H1 (cell line): ENCODE data around the gene SMC2. TPM values are rescaled to one million over a fixed set of nuclear protein-coding genes. Genes with fewer than 3 reads are reported as not detected.

Experiments
- CTCF ChIA-PET: fragments of 300-600 bp; sonication (Branson Sonifier 250); formaldehyde crosslinking; loops from one replicate; lab custom pipeline; 2021; ENCODE audit not compliant: partially characterized antibody; lab: Charles Lee
- POLR2A ChIA-PET: fragments of 300-600 bp; sonication (Branson Sonifier 250); formaldehyde crosslinking; loops from one replicate; lab custom pipeline; 2021; ENCODE audit warnings: inconsistent platforms; ENCODE audit not compliant: partially characterized antibody; lab: Charles Lee
- DNase-seq, 2 experiments: peaks; one replicate each; pipeline versions ENCODE4 v3.0.0 to v3.0.0-alpha.2; 2010 to 2022; ENCODE audit warnings: low spot score in 2 of 2, low read depth in 1 of 2, mixed read lengths in 1 of 2
- FAIRE-seq: peaks from 2 replicates; lab custom pipeline; 2011; peaks lifted over from hg19 to GRCh38; lab: Jason Lieb, UNC
- H2AFZ ChIP-seq: 2 replicates; pipeline ENCODE4 v1.8.1; 2012; ENCODE audit warnings: low read length, inconsistent platforms
- H2AK5ac ChIP-seq: 2 replicates; pipeline ENCODE4 v1.6.1; 2013; ENCODE audit warnings: low read depth, low read length
- H2BK120ac ChIP-seq: replicated peaks from 2 replicates; pipeline ENCODE3; 2013; ENCODE audit warnings: low read depth, low read length, inconsistent platforms
- H2BK12ac ChIP-seq: 2 replicates; pipeline ENCODE4 v1.6.1; 2013; ENCODE audit warnings: low read depth, low read length
- H2BK15ac ChIP-seq: 2 replicates; pipeline ENCODE4 v1.6.1; 2013; ENCODE audit warnings: low read length
- H2BK20ac ChIP-seq: 2 replicates; pipeline ENCODE4 v1.6.1; 2013; ENCODE audit warnings: low read length
- H2BK5ac ChIP-seq: 2 replicates; pipeline ENCODE4 v1.6.1; 2013; ENCODE audit warnings: low read depth, low read length
- H3K14ac ChIP-seq: 2 replicates; pipeline ENCODE4 v1.6.1; 2013; ENCODE audit warnings: inconsistent platforms; ENCODE audit not compliant: insufficient read length
- H3K18ac ChIP-seq: 2 replicates; pipeline ENCODE4 v1.6.1; 2013; ENCODE audit warnings: low read length; ENCODE audit errors: extremely low read depth
- H3K23ac ChIP-seq: 2 replicates; pipeline ENCODE4 v1.6.1; 2013; ENCODE audit warnings: inconsistent platforms; ENCODE audit not compliant: insufficient read length
- H3K23me2 ChIP-seq: 2 replicates; pipeline ENCODE4 v1.6.1; 2013; ENCODE audit warnings: low read depth, low read length
- H3K27ac ChIP-seq: 2 replicates; pipeline ENCODE4 v1.6.1; 2011; ENCODE audit warnings: low read depth, low read length, inconsistent platforms
- H3K27me3 ChIP-seq, 4 experiments: replicated peaks in 1 of 4; 1 replicate in 1 of 4; 2 replicates in 3 of 4; pipeline versions ENCODE4 v1.6.1 to v1.8.1; 2011 to 2013; ENCODE audit warnings: low read length in 3 of 4, mild to moderate bottlenecking in 3 of 4, inconsistent platforms in 2 of 4, mixed read lengths in 2 of 4, moderate library complexity in 1 of 4; ENCODE audit not compliant: control insufficient read depth in 3 of 4, insufficient read depth in 3 of 4; ENCODE audit errors: extremely low read depth in 1 of 4
- H3K36me3 ChIP-seq, 4 experiments: 2 replicates each; pipeline versions ENCODE4 v1.6.1 to v1.8.1; 2011 to 2013; ENCODE audit warnings: mild to moderate bottlenecking in 4 of 4, low read length in 3 of 4, moderate library complexity in 2 of 4, control low read depth in 1 of 4, inconsistent platforms in 1 of 4; ENCODE audit not compliant: insufficient read depth in 4 of 4, control insufficient read depth in 2 of 4
- H3K4ac ChIP-seq: replicated peaks from 2 replicates; pipeline ENCODE3; 2013; ENCODE audit warnings: low read length, low read depth, mixed read lengths, inconsistent platforms; ENCODE audit not compliant: insufficient read length
- H3K4me1 ChIP-seq, 4 experiments: replicated peaks in 1 of 4; 1 replicate in 1 of 4; 2 replicates in 3 of 4; pipeline versions ENCODE4 v1.6.1 to v1.8.1; 2011 to 2013; ENCODE audit warnings: low read length in 3 of 4, inconsistent platforms in 2 of 4, mixed read lengths in 1 of 4; ENCODE audit not compliant: insufficient read depth in 4 of 4, control insufficient read depth in 3 of 4
- H3K4me2 ChIP-seq, 2 experiments: 2 replicates each; pipeline versions ENCODE4 v1.6.1 to v1.8.1; 2011 to 2013; ENCODE audit warnings: low read depth in 2 of 2, low read length in 2 of 2, control low read depth in 1 of 2, inconsistent platforms in 1 of 2, mild to moderate bottlenecking in 1 of 2; ENCODE audit not compliant: insufficient read depth in 1 of 2
- H3K4me3 ChIP-seq, 4 experiments: fragments of 200-600, 300-600 bp in 1 of 4; sonication (generic), shearing (Covaris generic), sonication (Bioruptor Twin) in 1 of 4; 2 replicates each; pipeline versions ENCODE4 v1.5.1 to v1.8.1; 2011 to 2016; ENCODE audit warnings: low read length in 4 of 4, low read depth in 3 of 4, control low read depth in 2 of 4, inconsistent platforms in 2 of 4, mild to moderate bottlenecking in 2 of 4, mixed read lengths in 1 of 4, moderate library complexity in 1 of 4; ENCODE audit not compliant: insufficient read depth in 2 of 4; ENCODE audit errors: extremely low read depth in 1 of 4
- H3K56ac ChIP-seq: replicated peaks from 2 replicates; pipeline ENCODE3; 2013; ENCODE audit warnings: low read depth, mild to moderate bottlenecking, mixed read lengths, low read length, inconsistent platforms; ENCODE audit not compliant: insufficient read length
- H3K79me1 ChIP-seq: 2 replicates; pipeline ENCODE4 v1.6.1; 2013; ENCODE audit warnings: low read depth, low read length, control low read depth
- H3K79me2 ChIP-seq, 2 experiments: 2 replicates each; pipeline versions ENCODE4 v1.6.1 to v1.8.1; 2012 to 2013; ENCODE audit warnings: low read length in 2 of 2, mild to moderate bottlenecking in 2 of 2, inconsistent platforms in 1 of 2; ENCODE audit not compliant: insufficient read depth in 2 of 2, control insufficient read depth in 1 of 2
- H3K9ac ChIP-seq, 4 experiments: replicated peaks in 1 of 4; 1 replicate in 1 of 4; 2 replicates in 3 of 4; pipeline versions ENCODE4 v1.6.1 to v1.8.1; 2011 to 2013; ENCODE audit warnings: low read depth in 3 of 4, low read length in 3 of 4, control low read depth in 2 of 4, mild to moderate bottlenecking in 2 of 4, moderate library complexity in 2 of 4, inconsistent platforms in 1 of 4; ENCODE audit errors: extremely low read depth in 1 of 4
- H3K9me3 ChIP-seq, 2 experiments: 2 replicates each; pipeline versions ENCODE4 v1.6.1 to v1.8.1; 2012 to 2013; ENCODE audit warnings: mild to moderate bottlenecking in 2 of 2, moderate library complexity in 2 of 2, control low read depth in 1 of 2, inconsistent platforms in 1 of 2, low read depth in 1 of 2, low read length in 1 of 2, mixed read lengths in 1 of 2; ENCODE audit not compliant: insufficient read depth in 2 of 2
- H4K20me1 ChIP-seq, 2 experiments: replicated peaks in 1 of 2; 2 replicates each; pipeline versions ENCODE3 to v1.8.1; 2011 to 2013; ENCODE audit warnings: inconsistent platforms in 2 of 2, low read length in 2 of 2, mild to moderate bottlenecking in 1 of 2; ENCODE audit not compliant: insufficient read depth in 2 of 2, control insufficient read depth in 1 of 2
- H4K5ac ChIP-seq: 2 replicates; pipeline ENCODE4 v1.6.1; 2013; ENCODE audit warnings: low read length, low read depth, mixed read lengths, inconsistent platforms; ENCODE audit not compliant: insufficient read length
- H4K8ac ChIP-seq: 2 replicates; pipeline ENCODE4 v1.8.0; 2013; ENCODE audit warnings: mild to moderate bottlenecking, moderate library complexity, low read length, inconsistent platforms; ENCODE audit not compliant: insufficient read depth; ENCODE audit errors: extremely low read depth
- H4K91ac ChIP-seq: replicated peaks from 2 replicates; pipeline ENCODE3; 2013; ENCODE audit warnings: low read length, mixed read lengths, inconsistent platforms; ENCODE audit not compliant: insufficient read length
- EP300 ChIP-seq, 2 experiments: IDR thresholded peaks; 1 replicate in 1 of 2; 2 replicates in 1 of 2; pipeline ENCODE4 v1.6.1; 2011 to 2012; ENCODE audit warnings: low read depth in 2 of 2, low read length in 2 of 2, mild to moderate bottlenecking in 2 of 2, borderline replicate concordance in 1 of 2, inconsistent platforms in 1 of 2, moderate library complexity in 1 of 2
- EZH2 ChIP-seq: fragments of 200-600 bp; sonication (generic); IDR thresholded peaks from 2 replicates; pipeline ENCODE4 v1.7.1; 2012; ENCODE audit warnings: low read depth, mild to moderate bottlenecking, moderate library complexity, low read length, inconsistent platforms; ENCODE audit not compliant: severe bottlenecking
- GTF2F1 ChIP-seq: IDR thresholded peaks from 2 replicates; pipeline ENCODE4 v1.6.1; 2012; ENCODE audit warnings: low read depth, low read length, improper control_type of control experiment, borderline replicate concordance
- JUN ChIP-seq: IDR thresholded peaks from 2 replicates; pipeline ENCODE4 v1.6.1; 2011; ENCODE audit warnings: low read depth, mild to moderate bottlenecking, improper control_type of control experiment, low read length
- JUND ChIP-seq: IDR thresholded peaks from 2 replicates; pipeline ENCODE4 v1.6.1; 2011; ENCODE audit warnings: mild to moderate bottlenecking, improper control_type of control experiment, low read length
- KDM4A ChIP-seq: IDR thresholded peaks from one replicate; pipeline ENCODE4 v1.7.1; 2012; ENCODE audit warnings: low read depth, mild to moderate bottlenecking, moderate library complexity, low read length, inconsistent platforms; ENCODE audit not compliant: severe bottlenecking
- MAFK ChIP-seq: IDR thresholded peaks from 2 replicates; pipeline ENCODE4 v1.6.1; 2012; ENCODE audit warnings: low read depth, mild to moderate bottlenecking, improper control_type of control experiment, low read length
- NANOG ChIP-seq: IDR thresholded peaks from 2 replicates; pipeline ENCODE4 v1.6.1; 2011; ENCODE audit warnings: low read length, low read depth, mild to moderate bottlenecking, inconsistent platforms; ENCODE audit not compliant: insufficient read depth, poor library complexity, severe bottlenecking
- RFX5 ChIP-seq: IDR thresholded peaks from 2 replicates; pipeline ENCODE4 v1.6.1; 2011; ENCODE audit warnings: low read depth, low read length, improper control_type of control experiment, borderline replicate concordance
- RNF2 ChIP-seq: fragments of 200-900, 300-1000 bp; sonication (generic); IDR thresholded peaks from 2 replicates; pipeline ENCODE4 v1.7.1; 2016; ENCODE audit warnings: borderline replicate concordance, low read depth, mild to moderate bottlenecking, antibody characterized with exemption, low read length; ENCODE audit not compliant: poor library complexity, severe bottlenecking; ENCODE audit errors: missing control alignments
- SAP30 ChIP-seq: fragments of 300-600 bp; sonication (generic); IDR thresholded peaks from 2 replicates; pipeline ENCODE4 v1.7.1; 2012; ENCODE audit warnings: low read length, moderate library complexity, mild to moderate bottlenecking, inconsistent platforms; ENCODE audit not compliant: insufficient read depth, insufficient replicate concordance
- SIX5 ChIP-seq: IDR thresholded peaks from 2 replicates; pipeline ENCODE4 v1.6.1; 2011; ENCODE audit warnings: mild to moderate bottlenecking, low read depth, low read length
- WGBS, 2 experiments: shearing (Covaris generic) in 1 of 2; methylation state at CpG; one replicate each; pipeline versions ENCODE4 v1.1.6 to v1.1.7; 2013 to 2015; ENCODE audit warnings: low lambda C conversion rate in 2 of 2, mixed read lengths in 2 of 2, inconsistent platforms in 1 of 2, low coverage in 1 of 2, missing lambda C conversion rate in 1 of 2; ENCODE audit not compliant: insufficient replicate concordance in 2 of 2, insufficient coverage in 1 of 2, insufficient read length in 1 of 2; ENCODE audit errors: extremely low coverage in 1 of 2, missing lambda C conversion rate in 1 of 2; 5-methylcytosine and 5-hydroxymethylcytosine counted together
- polyA plus RNA-seq, 7 experiments: library from polyadenylated mRNA; depleted of rRNA in 3 of 7; stranded (reverse) in 5 of 7; unstranded in 2 of 7; fragments of >200 nt in 5 of 7; fragments of 200-250 nt in 2 of 7; gene quantifications; 1 replicate in 5 of 7; 2 replicates in 1 of 7; 4 replicates in 1 of 7; pipeline versions ENCODE4 v1.2.1 to v1.2.3, GENCODE V29; 2011 to 2013; ENCODE audit warnings: missing spikeins in 2 of 7, mixed read lengths in 2 of 7
- total RNA-seq: library from RNA; stranded (reverse); fragmentation: NEBNext Ultra II Directional; extraction: Animal tissue kit (Norgen Biotek cat#: 25700); gene quantifications from 2 replicates; pipeline ENCODE4 v1.2.1, GENCODE V29; 2021
- TF ChIP-seq, protein P1 (sequence below): IDR thresholded peaks from 2 replicates; pipeline ENCODE4 v1.6.1; 2012; ENCODE audit warnings: inconsistent platforms

The SMC2 gene
- total and polyA plus RNA-seq, 2 of the 8 experiments (the other 6 are each of a cell fraction or from before 2014, with no cell fraction given): 7.5 to 39.8 TPM

DNA sequence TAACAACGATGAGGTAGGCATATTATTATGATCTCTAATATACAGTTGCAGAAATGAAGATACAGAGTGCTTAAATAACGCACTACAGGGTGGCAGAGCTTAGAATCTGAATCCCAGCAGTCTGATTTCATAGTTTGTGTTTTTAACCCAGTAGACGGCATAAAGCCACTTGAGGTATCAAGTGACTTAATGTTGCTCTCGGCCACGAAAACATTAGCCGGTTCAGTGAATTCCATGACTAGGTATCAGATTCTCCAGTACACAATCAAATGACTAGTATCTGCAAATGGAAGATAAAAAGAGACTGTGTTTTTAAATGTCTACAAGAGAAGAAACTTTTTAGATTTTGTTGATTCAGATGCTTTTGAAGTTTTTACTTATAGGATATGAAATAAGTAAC, 24.8 kb downstream of the SMC2 start:
- Histone ChIP-seq H3K27me3 (no peaks in the 10 kb centered on the region; a peak in 1 of 7 replicates), H2AK5ac (no peak overlapping the region), H3K9me3 (no peaks in the 10 kb centered on the region), H4K91ac (no peak overlapping the region), H3K4me3 (no peak overlapping the region), H3K9ac (no peak overlapping the region), H3K18ac (no peak overlapping the region), H2AFZ (no peak overlapping the region), H4K5ac (no peak overlapping the region), H4K8ac (no peak overlapping the region), H2BK20ac (no peak overlapping the region), H3K14ac (no peak overlapping the region), H3K4me1 (no peaks in the 10 kb centered on the region), H3K4ac (no peak overlapping the region), H4K20me1 (peaks cover 0 to 1% of the 10 kb centered on the region in 2 experiments), H2BK5ac (no peak overlapping the region), H2BK15ac (no peak overlapping the region), H3K56ac (no peak overlapping the region), H3K36me3 (peaks cover 2 to 75% (median 27%) of the 10 kb centered on the region in 4 experiments; a peak in 7 of 8 replicates), H2BK12ac (no peak overlapping the region), H3K4me2 (no peak overlapping the region), H3K79me2 (no peaks in the 10 kb centered on the region), H3K23me2 (no peaks in the 10 kb centered on the region), H3K23ac (no peak overlapping the region), H3K79me1 (no peaks in the 10 kb centered on the region), H2BK120ac (no peak overlapping the region), H3K27ac (no peak overlapping the region)
- CTCF ChIA-PET: no interaction called here
- WGBS, 2 experiments: 84% methylated on average over 6 of the region's 6 CpGs; no CpG with 5 or more reads in 1 of the 2 experiments
- FAIRE-seq: no peak
- no peak for DNase-seq
- POLR2A ChIA-PET: no interaction called here
- TF ChIP-seq NANOG (no peak), SIX5 (no peak), EP300 (IDR thresholded peaks at IDR 0.05; ENCODE audit: borderline replicate concordance in 1 of 2, low read depth in 2 of 2, low read length in 2 of 2) (no peak), RFX5 (no peak), KDM4A (no peak), RNF2 (no peak), JUND (no peak), MAFK (no peak), EZH2 (no peak), GTF2F1 (no peak), SAP30 (no peak), JUN (no peak)
- TF ChIP-seq, protein P1, sequence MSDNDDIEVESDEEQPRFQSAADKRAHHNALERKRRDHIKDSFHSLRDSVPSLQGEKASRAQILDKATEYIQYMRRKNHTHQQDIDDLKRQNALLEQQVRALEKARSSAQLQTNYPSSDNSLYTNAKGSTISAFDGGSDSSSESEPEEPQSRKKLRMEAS: no peak
